Daoy (cell line): Measurements from ENCODE around the gene CDC26. TPM values are rescaled to one million over a fixed set of nuclear protein-coding genes. Genes with fewer than 3 reads are reported as not detected.
"Not testable (repeated sequence)": the region's sequence is repeated elsewhere in the genome, so short reads cannot be mapped to it uniquely, and the experiment has no call there.

ENCODE experiments used
- DNase-seq: peaks from one replicate; pipeline ENCODE4 v3.0.0-alpha.2; 2015; ENCODE audit warnings: low read depth
- total RNA-seq: library from RNA; depleted of rRNA; stranded (reverse); fragments of >200 nt; shearing (Covaris generic); gene quantifications from 2 replicates; pipeline ENCODE4 v1.2.3, GENCODE V29; 2014

The CDC26 gene
- total RNA-seq, 1 experiment from 2014 or later, result 120 TPM

DNA sequence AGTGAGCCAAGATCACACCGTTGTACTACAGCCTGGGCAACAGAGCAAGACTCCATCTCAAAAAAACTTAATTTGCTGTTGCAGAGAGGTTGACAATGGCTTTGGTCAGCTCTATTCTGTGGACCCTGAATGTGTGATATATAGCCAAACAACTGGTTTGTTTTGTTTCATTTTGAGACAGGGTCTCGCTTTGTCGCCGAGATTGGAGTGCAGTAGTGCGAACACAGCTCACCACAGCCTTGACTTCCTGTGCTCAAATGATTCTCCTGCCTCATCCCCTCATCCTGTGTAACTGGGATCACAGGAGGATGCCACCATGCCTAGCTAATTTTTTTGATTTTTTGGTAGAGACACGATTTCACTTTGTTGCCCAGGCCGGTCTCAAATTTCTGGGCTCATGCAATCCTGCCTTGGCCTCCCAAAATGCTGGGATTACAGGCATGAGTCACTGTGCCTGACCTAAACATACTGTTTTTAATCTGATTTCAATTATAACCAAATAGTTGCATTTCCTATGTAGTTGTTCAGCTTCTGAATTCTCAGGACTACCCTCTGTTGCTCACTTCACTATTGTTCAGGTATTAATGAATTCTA, 18.0 kb upstream of the CDC26 start:
- no peak for DNase-seq

DNA sequence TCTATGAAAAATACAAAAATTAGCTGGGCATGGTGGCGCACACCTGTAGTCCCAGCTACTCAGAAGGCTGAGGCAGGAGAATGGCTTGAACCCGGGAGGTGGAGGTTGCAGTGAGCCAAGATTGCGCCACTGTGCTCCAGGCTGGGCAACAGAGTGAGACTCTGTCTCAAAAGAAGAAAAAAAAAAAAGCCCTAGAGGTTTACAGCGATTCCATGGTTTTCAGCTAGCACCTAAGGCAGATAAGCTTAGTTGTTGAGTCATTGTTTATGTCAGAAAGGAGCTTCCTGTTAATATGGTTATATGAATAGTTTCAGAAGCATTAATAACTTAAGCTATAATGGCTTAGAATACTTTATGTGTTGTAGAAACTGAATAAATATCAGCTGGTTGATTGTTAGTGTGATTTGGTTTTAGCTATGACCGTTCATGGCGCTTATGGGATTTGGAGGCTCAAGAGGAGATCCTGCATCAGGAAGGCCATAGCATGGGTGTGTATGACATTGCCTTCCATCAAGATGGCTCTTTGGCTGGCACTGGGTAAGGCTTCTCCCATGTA, 14.8 kb upstream of the CDC26 start:
- no peak for DNase-seq

DNA sequence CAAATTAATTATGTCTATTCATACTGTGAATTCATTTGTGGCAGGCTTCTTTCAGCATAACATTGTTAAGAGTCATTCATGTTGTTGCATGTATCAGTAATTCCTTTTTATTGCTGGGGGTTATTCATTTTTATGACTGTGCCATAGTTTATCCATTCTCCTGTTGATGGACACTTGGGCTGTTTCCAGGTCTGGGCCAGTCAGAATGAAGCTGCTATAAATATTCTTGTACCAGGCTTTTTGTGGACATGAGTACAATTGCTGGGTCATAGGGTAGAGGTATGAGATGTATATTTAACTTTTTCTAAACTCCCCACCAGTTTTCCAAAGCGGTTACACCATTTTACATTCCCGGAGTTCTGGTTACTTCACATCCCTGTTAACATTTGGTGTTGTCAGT, 13.7 kb upstream of the CDC26 start:
- DNase-seq, result no peak

- no peak for DNase-seq
Measured at GRCh38 chr9:113281356-113281755, 6.0 kb upstream of the CDC26 start.

- DNase-seq, result no peak
Measured at GRCh38 chr9:113278840-113279239, 3.5 kb upstream of the CDC26 start.

DNA sequence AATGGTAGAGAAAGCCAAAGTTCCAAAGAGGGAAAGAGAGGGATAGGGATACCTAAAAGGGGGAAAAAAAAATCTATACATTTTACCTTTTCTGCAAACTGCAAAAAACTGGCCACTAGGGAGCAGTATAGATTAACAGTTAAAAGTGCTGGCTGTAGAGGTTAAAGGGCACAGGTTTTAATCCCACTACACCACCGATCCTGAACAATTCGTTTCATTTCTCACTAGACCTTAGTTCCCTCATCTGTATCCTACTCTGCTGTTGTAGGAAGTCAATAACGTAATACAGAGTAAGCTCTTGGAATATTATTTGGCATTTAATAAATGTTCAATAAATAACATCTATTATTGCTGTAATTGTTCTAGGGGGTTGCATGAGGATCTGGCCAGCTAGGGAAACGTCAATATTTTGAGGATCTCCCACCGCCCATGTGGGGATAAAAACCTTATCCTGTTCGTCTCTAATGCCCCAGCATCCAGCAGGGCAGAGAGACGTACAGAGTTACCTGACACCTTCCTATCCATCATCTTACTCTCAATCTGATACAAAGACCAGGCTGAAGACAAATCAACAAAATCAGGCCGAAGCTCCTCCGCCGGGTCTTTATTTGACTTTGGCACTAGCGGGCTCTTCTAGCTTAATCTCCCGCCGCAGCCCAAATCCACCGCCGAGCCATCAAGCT, 757 bp downstream of the CDC26 start:
- peak; percentile 64 for DNase-seq

- no peak for DNase-seq
Measured at GRCh38 chr9:113269871-113270270, 5.5 kb downstream of the CDC26 start.

- no peak for DNase-seq
Measured at GRCh38 chr9:113269355-113269754, 6.0 kb downstream of the CDC26 start.

GRCh38 chr9:113267911-113268566, 7.3 kb downstream of the CDC26 start:
- DNase-seq, result no peak

GRCh38 chr9:113266174-113266573, 9.2 kb downstream of the CDC26 start:
- no peak for DNase-seq

DNA sequence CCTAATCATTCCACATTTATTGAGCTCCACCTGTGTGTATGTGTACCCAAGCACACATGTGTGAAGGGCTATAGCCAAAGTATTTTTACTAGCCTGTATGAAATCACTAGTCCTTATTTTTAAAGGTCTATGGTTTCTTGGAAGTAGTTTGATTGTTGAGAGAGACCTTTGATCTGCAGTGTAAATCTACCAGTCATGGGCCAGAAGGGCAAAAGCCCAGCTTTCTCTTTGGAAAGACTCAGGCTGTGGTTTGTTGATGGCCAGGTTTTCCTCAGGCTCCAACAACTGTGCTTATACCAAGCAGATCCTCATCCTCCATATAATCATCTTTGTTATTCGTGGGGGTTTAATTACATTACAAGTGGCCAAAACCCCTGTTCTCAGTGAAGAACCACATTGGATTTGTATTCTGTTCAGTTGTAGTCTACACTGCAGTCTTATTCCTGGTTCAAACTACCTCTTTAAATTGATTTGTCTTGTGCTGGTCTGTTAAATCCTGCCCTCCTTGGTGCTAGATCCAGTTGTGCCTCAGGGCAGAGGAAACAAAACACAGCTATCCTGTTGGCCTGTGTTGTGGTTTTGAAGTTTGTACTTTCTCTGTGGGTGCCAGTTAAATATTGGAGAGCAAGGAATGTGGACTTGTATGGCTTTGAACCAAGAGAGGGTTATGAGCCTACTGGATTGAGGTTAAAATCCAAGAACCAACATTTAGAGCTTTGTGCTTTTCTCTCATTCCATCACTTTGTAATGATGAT, 13.3 kb downstream of the CDC26 start:
- no peak for DNase-seq

DNA sequence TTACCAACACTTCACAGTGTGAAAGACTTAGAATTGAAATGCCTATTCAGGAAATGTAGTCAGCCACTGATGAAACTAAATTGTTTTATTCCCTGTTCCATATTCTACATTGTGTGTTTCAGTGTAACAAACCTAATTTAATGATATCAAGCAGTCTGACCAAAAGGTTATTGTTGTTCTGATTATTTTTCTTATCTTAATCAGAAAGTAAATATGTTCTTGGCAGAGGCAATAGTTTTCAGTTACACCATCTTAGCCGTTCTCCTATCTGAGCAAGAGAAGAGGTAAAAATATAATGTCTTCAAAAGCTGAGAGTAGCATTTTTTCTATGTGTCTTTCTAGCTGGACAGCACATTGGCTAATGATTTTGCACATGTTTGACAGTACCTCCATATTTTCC, 17.1 kb downstream of the CDC26 start:
- no peak for DNase-seq

- no peak for DNase-seq
Measured at GRCh38 chr9:113257863-113258262, 17.5 kb downstream of the CDC26 start.

DNA sequence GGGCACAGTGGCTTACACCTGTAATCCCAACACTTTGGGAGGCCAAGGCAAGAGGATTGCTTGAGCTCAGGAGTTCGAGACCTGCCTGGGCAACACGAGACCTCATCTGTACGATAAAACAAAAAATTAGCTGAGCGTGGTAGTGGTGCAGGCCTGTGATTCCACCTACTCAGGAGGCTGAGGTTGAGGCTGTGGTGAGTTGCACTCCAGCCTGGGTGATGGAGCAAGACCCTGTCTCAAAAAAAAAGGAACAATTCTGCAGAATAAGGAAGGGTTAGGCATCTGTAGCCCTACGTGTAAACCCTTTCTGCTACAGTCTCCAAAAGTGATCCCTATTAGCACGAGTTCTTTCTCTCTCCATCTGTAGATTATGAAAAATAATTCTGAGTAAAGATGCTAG, 19.9 kb downstream of the CDC26 start:
- no peak for DNase-seq

- DNase-seq, result no peak
Measured at GRCh38 chr9:113254991-113255390, 20.4 kb downstream of the CDC26 start.

GRCh38 chr9:113250807-113251206, 24.6 kb downstream of the CDC26 start:
- no peak for DNase-seq

GRCh38 chr9:113249661-113250060, 25.7 kb downstream of the CDC26 start:
- not testable (repeated sequence) for DNase-seq

- no peak for DNase-seq
Measured at GRCh38 chr9:113247640-113248039, 27.7 kb downstream of the CDC26 start.

DNA sequence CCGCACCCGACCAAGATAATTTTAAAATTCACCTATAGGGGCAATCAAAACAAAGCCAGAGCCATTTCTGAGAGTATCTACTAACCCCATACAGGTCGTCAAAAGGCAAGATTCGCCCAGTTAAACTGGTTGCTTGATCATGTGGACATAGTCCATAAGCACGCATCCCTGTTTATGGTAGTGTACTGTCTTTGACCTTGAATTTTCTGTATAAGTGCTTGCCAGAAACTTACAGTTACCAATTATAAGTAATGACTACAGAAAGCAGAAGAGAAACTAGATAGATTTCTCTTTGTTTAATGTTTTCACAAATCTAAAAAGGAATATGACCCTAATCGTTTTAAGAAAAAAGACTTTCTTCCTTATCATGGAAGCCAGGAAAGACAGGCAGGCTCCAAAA, 28.4 kb downstream of the CDC26 start:
- DNase-seq, result no peak

DNA sequence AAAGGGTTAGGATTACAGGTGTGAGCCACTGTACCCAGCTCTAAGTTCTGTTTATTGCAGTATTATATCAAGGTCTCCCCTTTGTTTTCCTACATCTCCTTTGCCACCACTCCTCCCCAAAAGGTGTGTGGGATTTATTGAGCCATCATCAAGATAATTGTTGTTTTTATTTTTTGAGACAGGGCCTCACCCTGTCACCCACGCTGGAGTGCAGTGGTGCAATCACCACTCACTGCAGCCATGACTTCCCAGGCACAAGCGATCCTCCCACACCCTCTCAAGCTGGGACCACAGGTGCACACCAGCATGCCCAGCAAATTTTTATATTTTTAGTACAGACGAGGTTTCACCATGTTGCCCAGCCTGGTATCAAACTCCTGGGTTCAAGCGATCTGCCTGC, 29.5 kb downstream of the CDC26 start:
- no peak for DNase-seq

- DNase-seq, result no peak
Measured at GRCh38 chr9:113244556-113244955, 30.8 kb downstream of the CDC26 start.

GRCh38 chr9:113241161-113241560, 34.2 kb downstream of the CDC26 start:
- no peak for DNase-seq
